ENCODE results near the gene NMNAT2.

NMNAT2 gene

DNA sequence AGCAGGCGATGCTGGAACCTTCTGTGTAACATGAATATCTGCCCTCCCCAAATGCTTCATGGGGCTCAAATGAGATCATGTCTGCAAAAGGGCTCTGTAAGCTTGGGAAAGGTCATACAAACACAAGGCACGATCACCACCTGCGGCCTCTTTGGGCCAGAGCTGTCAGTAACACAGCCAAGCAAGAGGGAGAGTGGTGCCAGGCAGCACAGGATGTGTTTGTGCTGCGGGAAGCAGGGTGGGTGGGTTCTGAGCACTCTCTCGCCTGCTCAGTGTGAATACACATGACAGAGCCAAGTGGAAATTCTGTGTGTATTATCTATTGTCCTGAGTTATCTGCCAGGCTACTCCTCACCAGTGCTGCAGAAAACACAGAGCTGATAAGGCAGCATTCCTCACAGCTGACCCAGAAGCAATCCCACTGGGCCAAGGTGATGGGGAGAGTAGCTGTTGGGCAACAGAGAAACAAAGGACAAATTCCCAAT is 130.9 kb downstream of the NMNAT2 start:
- no peak for TF ChIP-seq CTCF (IDR thresholded peaks at IDR 0.05; ENCODE audit: control insufficient read depth, extremely low read depth, insufficient read depth)
- H3K4me3 ChIP-seq (ENCODE audit: low read depth, low read length), result no peak overlapping the region
- DNase-seq (ENCODE audit: low read depth), result no peak

- H3K4me3 ChIP-seq (ENCODE audit: low read depth, low read length), result no peak overlapping the region
- no peak for TF ChIP-seq CTCF (IDR thresholded peaks at IDR 0.05; ENCODE audit: control insufficient read depth, extremely low read depth, insufficient read depth)
- DNase-seq (ENCODE audit: low read depth), result no peak
Measured at GRCh38 chr1:183285746-183286145, 132.4 kb downstream of the NMNAT2 start.

- TF ChIP-seq CTCF (IDR thresholded peaks at IDR 0.05; ENCODE audit: control insufficient read depth, extremely low read depth, insufficient read depth), result no peak
- H3K4me3 ChIP-seq (ENCODE audit: low read depth, low read length), result no peak overlapping the region
- DNase-seq (ENCODE audit: low read depth), result no peak
Measured at GRCh38 chr1:183285256-183285655, 132.9 kb downstream of the NMNAT2 start.

DNA sequence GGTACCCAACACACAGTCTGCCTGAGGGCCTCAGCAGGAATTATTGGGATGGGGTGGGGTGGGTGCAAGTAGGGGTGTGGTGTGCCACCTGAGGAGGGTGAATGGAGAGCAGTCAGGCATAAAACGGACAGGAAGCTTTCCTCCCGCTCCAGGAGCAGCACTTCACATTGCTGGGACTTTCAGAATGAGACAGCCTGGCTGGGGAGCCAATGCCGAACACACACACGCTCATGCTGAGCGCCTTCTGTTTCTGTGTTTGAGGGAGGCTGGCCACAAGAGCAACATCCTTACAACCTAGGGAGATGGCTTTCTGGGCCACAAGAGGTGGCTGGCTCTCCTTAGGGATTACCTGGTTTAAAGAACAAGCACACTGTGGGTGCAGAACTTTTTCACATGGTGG is 134.1 kb downstream of the NMNAT2 start:
- DNase-seq (ENCODE audit: low read depth), result no peak
- TF ChIP-seq CTCF (IDR thresholded peaks at IDR 0.05; ENCODE audit: control insufficient read depth, extremely low read depth, insufficient read depth), result no peak
- H3K4me3 ChIP-seq (ENCODE audit: low read depth, low read length), result no peak overlapping the region

DNA sequence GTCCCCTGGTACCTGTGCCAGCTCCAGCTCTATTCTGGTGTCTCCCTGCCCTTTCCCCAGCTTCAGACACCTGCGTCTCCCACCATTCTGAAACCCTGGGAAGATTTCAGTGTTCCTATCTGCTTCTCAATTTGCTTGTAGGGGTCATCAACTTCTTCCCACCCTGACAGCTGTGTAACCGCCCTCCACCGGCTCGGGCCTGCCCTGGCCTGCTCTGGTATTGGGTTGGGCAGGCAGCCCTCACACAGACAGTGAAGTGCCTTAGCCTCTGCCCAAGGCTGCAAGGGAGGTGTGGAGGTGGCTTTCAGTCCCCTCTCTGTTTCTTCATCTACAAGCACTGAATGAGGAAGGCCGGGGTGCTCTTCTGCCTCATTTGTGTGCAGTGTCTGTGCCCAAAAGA is 134.9 kb downstream of the NMNAT2 start:
- H3K4me3 ChIP-seq (ENCODE audit: low read depth, low read length), result no peak overlapping the region
- no peak for DNase-seq (ENCODE audit: low read depth)
- no peak for TF ChIP-seq CTCF (IDR thresholded peaks at IDR 0.05; ENCODE audit: control insufficient read depth, extremely low read depth, insufficient read depth)

DNA sequence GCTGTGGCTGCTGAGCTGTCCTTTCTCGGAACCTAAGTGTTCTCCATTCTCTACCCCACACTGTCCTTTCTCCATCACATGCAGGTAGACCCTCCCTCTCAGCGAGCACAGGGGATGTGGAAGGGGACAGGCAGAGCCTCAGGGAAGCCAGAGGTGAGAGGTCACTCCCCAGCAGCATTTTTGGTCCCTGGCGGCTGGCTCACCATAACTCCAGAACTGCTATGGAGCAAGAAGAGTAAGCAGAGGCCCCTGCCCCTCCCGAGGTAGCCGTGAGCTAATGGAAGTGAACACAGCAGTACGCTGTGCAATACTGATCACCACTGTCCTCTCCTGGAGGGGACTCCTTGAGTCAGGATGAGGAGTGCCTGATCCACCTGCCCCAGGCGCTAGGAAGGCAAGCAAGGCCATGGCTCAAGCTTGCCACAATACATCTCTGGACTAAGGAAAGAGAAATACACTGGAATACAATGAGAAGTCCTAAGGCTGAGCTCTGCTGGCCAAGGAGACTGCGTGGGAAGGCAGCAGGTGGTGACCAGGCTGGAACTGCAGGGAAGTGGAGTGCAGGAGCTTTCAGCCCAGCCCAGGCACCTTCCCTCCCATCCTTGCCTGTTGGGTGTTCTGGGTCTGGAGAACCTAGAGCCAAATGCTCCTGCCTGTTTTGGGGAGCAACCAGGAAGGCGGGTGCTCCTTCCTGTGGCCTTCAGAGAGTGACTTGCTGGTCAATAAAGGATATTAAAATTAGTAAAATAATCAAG is 135.9 kb downstream of the NMNAT2 start:
- TF ChIP-seq CTCF (IDR thresholded peaks at IDR 0.05; ENCODE audit: control insufficient read depth, extremely low read depth, insufficient read depth), result no peak
- H3K4me3 ChIP-seq (ENCODE audit: low read depth, low read length), result no peak overlapping the region
- DNase-seq (ENCODE audit: low read depth), result no peak
